Endothelial cell (in vitro differentiated cells): ENCODE results near the gene SLC7A5. TPM values are rescaled to one million over a fixed set of nuclear protein-coding genes. Genes with fewer than 3 reads are reported as not detected.

Experiments used
- DNase-seq: peaks from one replicate; pipeline ENCODE4 v3.0.0; 2021; ENCODE audit warnings: low spot score
- H3K27ac Mint-ChIP-seq: one replicate; pipeline ENCODE4 v1.8.0; 2021; ENCODE audit warnings: mixed read lengths, inconsistent platforms; ENCODE audit not compliant: unreplicated experiment
- H3K27me3 Mint-ChIP-seq: one replicate; pipeline ENCODE4 v1.8.0; 2021; ENCODE audit warnings: mild to moderate bottlenecking, moderate library complexity, mixed read lengths, inconsistent platforms; ENCODE audit not compliant: unreplicated experiment
- H3K36me3 Mint-ChIP-seq: one replicate; pipeline ENCODE4 v1.8.0; 2021; ENCODE audit warnings: mild to moderate bottlenecking, low read depth, mixed read lengths, inconsistent platforms; ENCODE audit not compliant: unreplicated experiment
- H3K4me1 Mint-ChIP-seq: one replicate; pipeline ENCODE4 v1.8.0; 2021; ENCODE audit warnings: mild to moderate bottlenecking, mixed read lengths, inconsistent platforms; ENCODE audit not compliant: unreplicated experiment
- H3K4me3 Mint-ChIP-seq: one replicate; pipeline ENCODE4 v1.8.0; 2021; ENCODE audit warnings: mild to moderate bottlenecking, mixed read lengths, inconsistent platforms; ENCODE audit not compliant: unreplicated experiment
- H3K9me3 Mint-ChIP-seq: one replicate; pipeline ENCODE4 v1.8.0; 2021; ENCODE audit warnings: mixed read lengths, inconsistent platforms; ENCODE audit not compliant: unreplicated experiment
- CTCF ChIP-seq: fragments of 200-600 bp; sonication (generic); IDR thresholded peaks from one replicate; pipeline ENCODE4 v1.5.0; 2021; ENCODE audit warnings: antibody characterized with exemption; ENCODE audit not compliant: unreplicated experiment
- total RNA-seq: library from RNA; stranded (reverse); fragmentation: NEBNext Ultra II Directional; extraction: Animal tissue kit (Norgen Biotek cat#: 25700); gene quantifications from one replicate; pipeline ENCODE4 v1.2.1, GENCODE V29; 2021; ENCODE audit not compliant: unreplicated experiment

The SLC7A5 gene
- total RNA-seq, 1 donor from 2014 or later, result 18.8 TPM

DNA sequence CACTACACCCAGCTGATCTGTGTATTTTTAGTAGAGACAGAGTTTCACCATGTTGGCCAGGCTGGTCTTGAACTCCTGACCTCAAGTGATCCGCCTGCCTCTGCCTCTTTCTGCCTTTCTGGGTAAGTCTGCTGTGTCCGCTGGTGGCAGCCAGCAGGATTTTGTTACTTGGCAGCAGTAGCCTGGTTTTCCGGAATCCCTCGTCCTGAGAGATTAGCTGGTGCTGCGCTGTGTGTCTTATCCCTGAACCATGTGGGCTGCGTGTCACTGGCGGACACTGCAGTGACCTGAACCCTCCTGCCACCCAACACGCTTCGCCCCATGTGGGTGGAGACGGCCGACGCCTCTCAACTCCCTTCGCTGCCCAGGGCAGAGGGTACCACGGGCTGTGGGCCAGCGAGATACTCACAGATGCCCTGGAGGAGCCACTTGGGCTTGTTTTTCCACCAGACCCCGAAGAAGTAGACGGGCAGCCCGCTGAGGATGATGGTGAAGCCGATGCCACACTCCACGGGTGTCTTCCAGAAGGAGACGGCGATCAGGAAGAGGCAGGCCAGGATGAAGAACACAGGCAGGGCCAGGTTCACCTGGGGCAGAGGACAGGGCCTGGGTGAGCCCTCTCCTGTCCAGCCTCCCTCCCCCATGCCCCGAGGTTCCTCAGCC, 35.2 kb downstream of the SLC7A5 start:
- Mint-ChIP-seq H3K9me3 (no peaks in the 10 kb centered on the region), H3K4me3 (no peak overlapping the region), H3K36me3 (peaks cover 10% of the 10 kb centered on the region), H3K27ac (no peak overlapping the region), H3K4me1 (peaks cover 4% of the 10 kb centered on the region), H3K27me3 (peaks cover 2% of the 10 kb centered on the region)
- DNase-seq, result no peak
- TF ChIP-seq CTCF, result no peak

GRCh38 chr16:87833548-87833947, 35.8 kb downstream of the SLC7A5 start:
- Mint-ChIP-seq H3K4me3 (no peak overlapping the region), H3K4me1 (peaks cover 4% of the 10 kb centered on the region), H3K27ac (no peak overlapping the region), H3K36me3 (peaks cover 10% of the 10 kb centered on the region), H3K9me3 (no peaks in the 10 kb centered on the region), H3K27me3 (peaks cover 2% of the 10 kb centered on the region)
- DNase-seq, result no peak
- TF ChIP-seq CTCF, result no peak

- H3K9me3 Mint-ChIP-seq, result no peaks in the 10 kb centered on the region
- H3K36me3 Mint-ChIP-seq, result peaks cover 10% of the 10 kb centered on the region
- no peak for DNase-seq
- H3K4me3 Mint-ChIP-seq, result no peak overlapping the region
- no peaks in the 10 kb centered on the region for H3K27me3 Mint-ChIP-seq
- H3K4me1 Mint-ChIP-seq, result peaks cover 4% of the 10 kb centered on the region
- no peak overlapping the region for H3K27ac Mint-ChIP-seq
- no peak for TF ChIP-seq CTCF
These were observed 36.4 kb downstream of the SLC7A5 start for GRCh38 chr16:87832741-87833502.

DNA sequence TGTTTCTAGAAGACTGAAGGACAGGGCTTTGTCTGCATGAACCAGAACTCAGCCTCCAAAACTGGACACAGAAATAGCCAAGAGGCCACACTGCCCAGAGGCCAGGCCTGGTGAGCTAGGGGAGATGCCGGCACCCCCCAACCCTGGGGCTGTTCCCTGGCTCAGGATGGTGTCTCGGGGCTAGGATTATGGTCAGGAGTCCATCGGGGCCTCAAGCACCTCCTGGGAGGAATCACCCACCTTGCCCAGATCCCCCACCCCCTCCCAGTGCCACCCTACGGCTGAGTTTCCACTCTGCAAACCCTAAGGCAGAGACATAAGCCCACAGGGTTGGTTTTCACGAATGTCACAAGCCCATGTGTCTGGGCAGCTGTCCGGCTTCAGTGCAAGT, 37.2 kb downstream of the SLC7A5 start:
- Mint-ChIP-seq H3K36me3 (peaks cover 10% of the 10 kb centered on the region), H3K27ac (no peak overlapping the region), H3K9me3 (no peaks in the 10 kb centered on the region), H3K4me1 (peaks cover 4% of the 10 kb centered on the region), H3K4me3 (no peak overlapping the region), H3K27me3 (no peaks in the 10 kb centered on the region)
- TF ChIP-seq CTCF, result no peak
- DNase-seq, result no peak
